NCI-H2196 treated with DMSO at 0.1 percent for 48 hours (cell line): ENCODE measurements around the gene PTPRD.
"Not testable (repeated sequence)": the region's sequence is repeated elsewhere in the genome, so short reads cannot be mapped to it uniquely, and the experiment has no call there.

Experiments
- DNase-seq: peaks from one replicate; lab custom pipeline; 2025; ENCODE audit not compliant: unreplicated experiment; lab: John Stamatoyannopoulos, UW

PTPRD gene

GRCh38 chr9:9996259-9996658 is 616.5 kb downstream of the PTPRD start:
- DNase-seq, result no peak

- no peak for DNase-seq
These were observed 619.9 kb downstream of the PTPRD start for GRCh38 chr9:9992936-9993335.

GRCh38 chr9:9973062-9973461 is 639.7 kb downstream of the PTPRD start:
- no peak for DNase-seq

DNA sequence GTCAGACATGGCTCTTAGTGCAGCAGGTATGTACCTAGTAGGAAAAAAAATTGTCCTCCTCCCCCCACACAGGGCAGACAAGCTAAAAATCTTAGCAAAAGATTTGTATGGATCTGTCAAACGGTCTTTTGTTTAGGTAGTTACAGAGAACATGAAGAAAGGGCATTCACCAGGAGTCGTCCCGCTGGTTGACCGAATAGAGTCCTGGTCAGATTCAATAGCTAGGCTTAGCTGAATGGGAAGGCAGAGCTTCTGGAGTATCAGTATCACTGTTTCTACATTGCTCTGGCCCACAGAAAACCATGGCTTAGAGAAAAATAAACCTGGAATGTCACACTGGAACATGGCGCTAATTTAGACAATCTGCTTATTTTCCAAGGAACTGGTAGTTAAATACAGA is 642.3 kb downstream of the PTPRD start:
- DNase-seq, result no peak

DNA sequence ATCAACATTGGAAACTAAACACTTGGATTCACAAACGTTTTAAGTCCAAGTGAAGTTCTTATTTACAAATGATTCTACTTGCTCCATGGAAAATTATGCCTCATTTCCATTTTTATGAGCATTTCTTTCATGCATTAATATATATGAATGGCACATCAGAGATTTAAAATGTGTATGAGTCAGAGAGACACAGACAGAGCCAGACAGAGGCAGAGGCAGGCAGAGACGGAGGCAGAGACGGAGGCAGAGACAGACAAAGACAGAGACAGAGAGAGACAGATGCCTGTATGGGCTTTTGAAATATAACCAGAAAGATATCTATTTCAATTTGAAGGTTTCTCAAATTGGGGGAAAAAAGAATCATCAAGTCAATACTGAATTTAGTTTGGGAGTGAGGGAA is 649.0 kb downstream of the PTPRD start:
- no peak for DNase-seq

- no peak for DNase-seq
These were observed 650.9 kb downstream of the PTPRD start for GRCh38 chr9:9961934-9962333.

GRCh38 chr9:9961487-9961886 is 651.3 kb downstream of the PTPRD start:
- DNase-seq, result no peak

- no peak for DNase-seq
These were observed 661.1 kb downstream of the PTPRD start for GRCh38 chr9:9951556-9952160.

GRCh38 chr9:9950813-9951212 is 662.0 kb downstream of the PTPRD start:
- DNase-seq, result no peak

DNA sequence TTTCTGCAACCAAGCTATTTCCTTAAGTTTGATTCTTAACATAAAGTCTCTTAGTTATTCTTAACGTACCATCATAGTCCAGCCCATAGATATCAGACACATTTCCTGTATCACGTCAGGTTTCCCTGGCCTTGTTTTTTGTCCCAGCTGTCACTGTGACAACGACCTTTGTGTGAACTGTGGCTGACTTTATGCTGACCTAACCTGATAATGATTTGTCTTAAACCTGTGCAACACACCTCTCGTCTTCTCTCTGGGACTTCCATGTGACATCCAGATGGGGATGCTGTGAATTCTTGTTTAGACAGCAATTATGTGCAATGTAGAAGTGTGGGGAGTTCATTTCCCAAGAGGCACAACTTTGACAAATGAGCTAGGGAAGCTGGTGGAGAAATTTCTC is 662.8 kb downstream of the PTPRD start:
- no peak for DNase-seq

- DNase-seq, result no peak
These were observed 663.4 kb downstream of the PTPRD start for GRCh38 chr9:9949368-9949767.

- DNase-seq, result no peak
These were observed 666.8 kb downstream of the PTPRD start for GRCh38 chr9:9945966-9946365.

- DNase-seq, result peak; percentile 37
These were observed 669.9 kb downstream of the PTPRD start for GRCh38 chr9:9942764-9943424.

- no peak for DNase-seq
These were observed 674.4 kb downstream of the PTPRD start for GRCh38 chr9:9938432-9938831.

DNA sequence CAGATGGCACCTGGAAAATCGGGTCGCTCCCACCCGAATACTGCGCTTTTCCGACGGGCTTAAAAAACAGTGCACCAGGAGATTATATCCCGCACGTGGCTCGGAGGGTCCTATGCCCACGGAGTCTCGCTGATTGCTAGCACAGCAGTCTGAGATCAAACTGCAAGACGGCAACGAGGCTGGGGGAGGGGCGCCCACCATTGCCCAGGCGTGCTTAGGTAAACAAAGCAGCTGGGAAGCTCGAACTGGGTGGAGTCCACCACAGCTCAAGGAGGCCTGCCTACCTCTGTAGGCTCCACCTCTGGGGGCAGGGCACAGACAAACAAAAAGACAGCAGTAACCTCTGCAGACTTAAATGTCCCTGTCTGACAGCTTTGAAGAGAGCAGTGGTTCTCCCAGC is 681.3 kb downstream of the PTPRD start:
- DNase-seq, result not testable (repeated sequence)

DNA sequence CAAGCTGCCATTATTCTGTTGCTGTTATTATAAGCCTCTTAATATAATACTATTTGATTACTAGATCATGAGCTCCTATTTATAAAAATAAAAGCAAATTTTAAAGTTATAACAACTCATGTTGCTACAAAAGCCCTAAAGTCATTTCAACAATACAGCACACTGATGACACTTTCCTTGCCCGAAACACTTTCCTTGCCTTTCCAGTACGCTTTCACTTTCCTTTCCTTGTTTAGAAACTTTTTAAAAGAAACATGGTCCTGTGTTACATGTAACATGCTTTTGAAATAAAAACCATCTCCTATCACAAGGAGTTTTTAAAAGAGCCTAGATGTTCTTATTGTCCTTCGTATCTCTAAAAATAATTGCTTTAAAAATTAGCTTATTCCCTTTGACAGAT is 688.4 kb downstream of the PTPRD start:
- DNase-seq, result no peak

- no peak for DNase-seq
These were observed 691.0 kb downstream of the PTPRD start for GRCh38 chr9:9921805-9922204.

GRCh38 chr9:9920425-9921060 is 692.3 kb downstream of the PTPRD start:
- DNase-seq, result no peak

GRCh38 chr9:9919174-9919775 is 693.5 kb downstream of the PTPRD start:
- no peak for DNase-seq

GRCh38 chr9:9917400-9917799 is 695.4 kb downstream of the PTPRD start:
- no peak for DNase-seq

GRCh38 chr9:9914174-9914573 is 698.6 kb downstream of the PTPRD start:
- no peak for DNase-seq

- no peak for DNase-seq
These were observed 699.4 kb downstream of the PTPRD start for GRCh38 chr9:9913276-9913832.
